H1 (cell line): ENCODE results near the gene SPON2. TPM values are rescaled to one million over a fixed set of nuclear protein-coding genes. Genes with fewer than 3 reads are reported as not detected.

ENCODE experiments used
- CTCF ChIA-PET: fragments of 300-600 bp; sonication (Branson Sonifier 250); formaldehyde crosslinking; loops from one replicate; lab custom pipeline; 2021; ENCODE audit not compliant: partially characterized antibody; lab: Charles Lee
- POLR2A ChIA-PET: fragments of 300-600 bp; sonication (Branson Sonifier 250); formaldehyde crosslinking; loops from one replicate; lab custom pipeline; 2021; ENCODE audit warnings: inconsistent platforms; ENCODE audit not compliant: partially characterized antibody; lab: Charles Lee
- DNase-seq, 2 experiments: peaks; one replicate each; pipeline versions ENCODE4 v3.0.0 to v3.0.0-alpha.2; 2010 to 2022; ENCODE audit warnings: low spot score in 2 of 2, low read depth in 1 of 2, mixed read lengths in 1 of 2
- FAIRE-seq: peaks from 2 replicates; lab custom pipeline; 2011; peaks lifted over from hg19 to GRCh38; lab: Jason Lieb, UNC
- H2AFZ ChIP-seq: 2 replicates; pipeline ENCODE4 v1.8.1; 2012; ENCODE audit warnings: low read length, inconsistent platforms
- H2AK5ac ChIP-seq: 2 replicates; pipeline ENCODE4 v1.6.1; 2013; ENCODE audit warnings: low read depth, low read length
- H2BK120ac ChIP-seq: replicated peaks from 2 replicates; pipeline ENCODE3; 2013; ENCODE audit warnings: low read depth, low read length, inconsistent platforms
- H2BK12ac ChIP-seq: 2 replicates; pipeline ENCODE4 v1.6.1; 2013; ENCODE audit warnings: low read depth, low read length
- H2BK15ac ChIP-seq: 2 replicates; pipeline ENCODE4 v1.6.1; 2013; ENCODE audit warnings: low read length
- H2BK20ac ChIP-seq: 2 replicates; pipeline ENCODE4 v1.6.1; 2013; ENCODE audit warnings: low read length
- H2BK5ac ChIP-seq: 2 replicates; pipeline ENCODE4 v1.6.1; 2013; ENCODE audit warnings: low read depth, low read length
- H3K14ac ChIP-seq: 2 replicates; pipeline ENCODE4 v1.6.1; 2013; ENCODE audit warnings: inconsistent platforms; ENCODE audit not compliant: insufficient read length
- H3K18ac ChIP-seq: 2 replicates; pipeline ENCODE4 v1.6.1; 2013; ENCODE audit warnings: low read length; ENCODE audit errors: extremely low read depth
- H3K23ac ChIP-seq: 2 replicates; pipeline ENCODE4 v1.6.1; 2013; ENCODE audit warnings: inconsistent platforms; ENCODE audit not compliant: insufficient read length
- H3K23me2 ChIP-seq: 2 replicates; pipeline ENCODE4 v1.6.1; 2013; ENCODE audit warnings: low read depth, low read length
- H3K27ac ChIP-seq: 2 replicates; pipeline ENCODE4 v1.6.1; 2011; ENCODE audit warnings: low read depth, low read length, inconsistent platforms
- H3K27me3 ChIP-seq, 4 experiments: replicated peaks in 1 of 4; 1 replicate in 1 of 4; 2 replicates in 3 of 4; pipeline versions ENCODE4 v1.6.1 to v1.8.1; 2011 to 2013; ENCODE audit warnings: low read length in 3 of 4, mild to moderate bottlenecking in 3 of 4, inconsistent platforms in 2 of 4, mixed read lengths in 2 of 4, moderate library complexity in 1 of 4; ENCODE audit not compliant: control insufficient read depth in 3 of 4, insufficient read depth in 3 of 4; ENCODE audit errors: extremely low read depth in 1 of 4
- H3K36me3 ChIP-seq, 4 experiments: 2 replicates each; pipeline versions ENCODE4 v1.6.1 to v1.8.1; 2011 to 2013; ENCODE audit warnings: mild to moderate bottlenecking in 4 of 4, low read length in 3 of 4, moderate library complexity in 2 of 4, control low read depth in 1 of 4, inconsistent platforms in 1 of 4; ENCODE audit not compliant: insufficient read depth in 4 of 4, control insufficient read depth in 2 of 4
- H3K4ac ChIP-seq: replicated peaks from 2 replicates; pipeline ENCODE3; 2013; ENCODE audit warnings: low read length, low read depth, mixed read lengths, inconsistent platforms; ENCODE audit not compliant: insufficient read length
- H3K4me1 ChIP-seq, 4 experiments: replicated peaks in 1 of 4; 1 replicate in 1 of 4; 2 replicates in 3 of 4; pipeline versions ENCODE4 v1.6.1 to v1.8.1; 2011 to 2013; ENCODE audit warnings: low read length in 3 of 4, inconsistent platforms in 2 of 4, mixed read lengths in 1 of 4; ENCODE audit not compliant: insufficient read depth in 4 of 4, control insufficient read depth in 3 of 4
- H3K4me2 ChIP-seq, 2 experiments: 2 replicates each; pipeline versions ENCODE4 v1.6.1 to v1.8.1; 2011 to 2013; ENCODE audit warnings: low read depth in 2 of 2, low read length in 2 of 2, control low read depth in 1 of 2, inconsistent platforms in 1 of 2, mild to moderate bottlenecking in 1 of 2; ENCODE audit not compliant: insufficient read depth in 1 of 2
- H3K4me3 ChIP-seq, 4 experiments: fragments of 200-600, 300-600 bp in 1 of 4; sonication (generic), shearing (Covaris generic), sonication (Bioruptor Twin) in 1 of 4; 2 replicates each; pipeline versions ENCODE4 v1.5.1 to v1.8.1; 2011 to 2016; ENCODE audit warnings: low read length in 4 of 4, low read depth in 3 of 4, control low read depth in 2 of 4, inconsistent platforms in 2 of 4, mild to moderate bottlenecking in 2 of 4, mixed read lengths in 1 of 4, moderate library complexity in 1 of 4; ENCODE audit not compliant: insufficient read depth in 2 of 4; ENCODE audit errors: extremely low read depth in 1 of 4
- H3K56ac ChIP-seq: replicated peaks from 2 replicates; pipeline ENCODE3; 2013; ENCODE audit warnings: low read depth, mild to moderate bottlenecking, mixed read lengths, low read length, inconsistent platforms; ENCODE audit not compliant: insufficient read length
- H3K79me1 ChIP-seq: 2 replicates; pipeline ENCODE4 v1.6.1; 2013; ENCODE audit warnings: low read depth, low read length, control low read depth
- H3K79me2 ChIP-seq, 2 experiments: 2 replicates each; pipeline versions ENCODE4 v1.6.1 to v1.8.1; 2012 to 2013; ENCODE audit warnings: low read length in 2 of 2, mild to moderate bottlenecking in 2 of 2, inconsistent platforms in 1 of 2; ENCODE audit not compliant: insufficient read depth in 2 of 2, control insufficient read depth in 1 of 2
- H3K9ac ChIP-seq, 4 experiments: replicated peaks in 1 of 4; 1 replicate in 1 of 4; 2 replicates in 3 of 4; pipeline versions ENCODE4 v1.6.1 to v1.8.1; 2011 to 2013; ENCODE audit warnings: low read depth in 3 of 4, low read length in 3 of 4, control low read depth in 2 of 4, mild to moderate bottlenecking in 2 of 4, moderate library complexity in 2 of 4, inconsistent platforms in 1 of 4; ENCODE audit errors: extremely low read depth in 1 of 4
- H3K9me3 ChIP-seq, 2 experiments: 2 replicates each; pipeline versions ENCODE4 v1.6.1 to v1.8.1; 2012 to 2013; ENCODE audit warnings: mild to moderate bottlenecking in 2 of 2, moderate library complexity in 2 of 2, control low read depth in 1 of 2, inconsistent platforms in 1 of 2, low read depth in 1 of 2, low read length in 1 of 2, mixed read lengths in 1 of 2; ENCODE audit not compliant: insufficient read depth in 2 of 2
- H4K20me1 ChIP-seq, 2 experiments: replicated peaks in 1 of 2; 2 replicates each; pipeline versions ENCODE3 to v1.8.1; 2011 to 2013; ENCODE audit warnings: inconsistent platforms in 2 of 2, low read length in 2 of 2, mild to moderate bottlenecking in 1 of 2; ENCODE audit not compliant: insufficient read depth in 2 of 2, control insufficient read depth in 1 of 2
- H4K5ac ChIP-seq: 2 replicates; pipeline ENCODE4 v1.6.1; 2013; ENCODE audit warnings: low read length, low read depth, mixed read lengths, inconsistent platforms; ENCODE audit not compliant: insufficient read length
- H4K8ac ChIP-seq: 2 replicates; pipeline ENCODE4 v1.8.0; 2013; ENCODE audit warnings: mild to moderate bottlenecking, moderate library complexity, low read length, inconsistent platforms; ENCODE audit not compliant: insufficient read depth; ENCODE audit errors: extremely low read depth
- H4K91ac ChIP-seq: replicated peaks from 2 replicates; pipeline ENCODE3; 2013; ENCODE audit warnings: low read length, mixed read lengths, inconsistent platforms; ENCODE audit not compliant: insufficient read length
- CBX8 ChIP-seq: fragments of 300-800, 300-1000 bp; sonication (generic); IDR thresholded peaks from 2 replicates; pipeline ENCODE4 v1.7.1; 2016; ENCODE audit warnings: low read depth, low read length, borderline replicate concordance
- CHD1 ChIP-seq: IDR thresholded peaks from 2 replicates; pipeline ENCODE4 v1.6.1; 2012; ENCODE audit warnings: low read depth, low read length, improper control_type of control experiment
- KDM1A ChIP-seq: fragments of 200-600, 300-600 bp; sonication (generic); IDR thresholded peaks from 2 replicates; pipeline ENCODE4 v1.7.1; 2016; ENCODE audit warnings: mild to moderate bottlenecking, low read length, borderline replicate concordance
- KDM4A ChIP-seq: IDR thresholded peaks from one replicate; pipeline ENCODE4 v1.7.1; 2012; ENCODE audit warnings: low read depth, mild to moderate bottlenecking, moderate library complexity, low read length, inconsistent platforms; ENCODE audit not compliant: severe bottlenecking
- KDM5A ChIP-seq: fragments of 200-600 bp; IDR thresholded peaks from 2 replicates; pipeline ENCODE4 v1.7.1; 2012; ENCODE audit warnings: mild to moderate bottlenecking, low read length, inconsistent platforms, mixed read lengths
- MAFK ChIP-seq: IDR thresholded peaks from 2 replicates; pipeline ENCODE4 v1.6.1; 2012; ENCODE audit warnings: low read depth, mild to moderate bottlenecking, improper control_type of control experiment, low read length
- POLR2AphosphoS5 ChIP-seq: IDR thresholded peaks from 2 replicates; pipeline ENCODE4 v1.6.1; 2011; ENCODE audit warnings: low read depth, low read length
- RXRA ChIP-seq: IDR thresholded peaks from 2 replicates; pipeline ENCODE4 v1.6.1; 2011; ENCODE audit warnings: low read depth, mild to moderate bottlenecking, low read length, moderate library complexity; ENCODE audit not compliant: insufficient read depth
- SAP30 ChIP-seq: fragments of 300-600 bp; sonication (generic); IDR thresholded peaks from 2 replicates; pipeline ENCODE4 v1.7.1; 2012; ENCODE audit warnings: low read length, moderate library complexity, mild to moderate bottlenecking, inconsistent platforms; ENCODE audit not compliant: insufficient read depth, insufficient replicate concordance
- SIRT6 ChIP-seq: IDR thresholded peaks from one replicate; pipeline ENCODE4 v1.7.1; 2012; ENCODE audit warnings: low read length, inconsistent platforms
- SP1 ChIP-seq: IDR thresholded peaks from 2 replicates; pipeline ENCODE4 v1.6.1; 2011; ENCODE audit warnings: low read depth, low read length
- SP2 ChIP-seq: IDR thresholded peaks from 2 replicates; pipeline ENCODE4 v1.6.1; 2012; ENCODE audit warnings: mild to moderate bottlenecking, low read length, inconsistent platforms
- SRF ChIP-seq: IDR thresholded peaks from 2 replicates; pipeline ENCODE4 v1.6.1; 2011; ENCODE audit warnings: mild to moderate bottlenecking, low read depth, low read length, moderate library complexity
- TAF1 ChIP-seq: IDR thresholded peaks from 2 replicates; pipeline ENCODE4 v1.6.1; 2011; ENCODE audit warnings: mild to moderate bottlenecking, low read depth, low read length
- TBP ChIP-seq: IDR thresholded peaks from 2 replicates; pipeline ENCODE4 v1.6.1; 2011; ENCODE audit warnings: low read depth, low read length, improper control_type of control experiment
- TCF12 ChIP-seq: IDR thresholded peaks from 2 replicates; pipeline ENCODE4 v1.6.1; 2011; ENCODE audit warnings: low read depth, mild to moderate bottlenecking, low read length
- YY1 ChIP-seq: IDR thresholded peaks from 2 replicates; pipeline ENCODE4 v1.6.1; 2011; ENCODE audit warnings: low read depth, mild to moderate bottlenecking, low read length
- WGBS, 2 experiments: shearing (Covaris generic) in 1 of 2; methylation state at CpG; one replicate each; pipeline versions ENCODE4 v1.1.6 to v1.1.7; 2013 to 2015; ENCODE audit warnings: low lambda C conversion rate in 2 of 2, mixed read lengths in 2 of 2, inconsistent platforms in 1 of 2, low coverage in 1 of 2, missing lambda C conversion rate in 1 of 2; ENCODE audit not compliant: insufficient replicate concordance in 2 of 2, insufficient coverage in 1 of 2, insufficient read length in 1 of 2; ENCODE audit errors: extremely low coverage in 1 of 2, missing lambda C conversion rate in 1 of 2; 5-methylcytosine and 5-hydroxymethylcytosine counted together
- polyA plus RNA-seq, 7 experiments: library from polyadenylated mRNA; depleted of rRNA in 3 of 7; stranded (reverse) in 5 of 7; unstranded in 2 of 7; fragments of >200 nt in 5 of 7; fragments of 200-250 nt in 2 of 7; gene quantifications; 1 replicate in 5 of 7; 2 replicates in 1 of 7; 4 replicates in 1 of 7; pipeline versions ENCODE4 v1.2.1 to v1.2.3, GENCODE V29; 2011 to 2013; ENCODE audit warnings: missing spikeins in 2 of 7, mixed read lengths in 2 of 7
- total RNA-seq: library from RNA; stranded (reverse); fragmentation: NEBNext Ultra II Directional; extraction: Animal tissue kit (Norgen Biotek cat#: 25700); gene quantifications from 2 replicates; pipeline ENCODE4 v1.2.1, GENCODE V29; 2021

The SPON2 gene
- total and polyA plus RNA-seq, 2 of the 8 experiments (the other 6 are each of a cell fraction or from before 2014, with no cell fraction given) = 2.8 to 3.2 TPM

DNA sequence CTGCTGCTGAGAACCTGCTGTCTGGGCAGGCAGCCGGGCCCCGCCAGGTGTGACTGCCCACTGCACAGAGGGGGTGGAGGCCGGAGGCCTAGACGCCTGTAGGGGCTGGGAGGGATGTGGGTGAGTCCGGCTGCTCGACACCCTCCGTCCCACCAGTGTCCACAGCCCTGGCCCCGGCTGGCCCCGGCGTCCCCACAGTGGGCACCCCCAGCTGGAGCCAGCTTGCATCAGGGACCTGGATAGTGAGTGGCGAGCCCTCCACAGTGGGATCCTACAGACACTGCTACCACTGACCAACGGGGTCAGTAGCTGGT lies 34.7 kb upstream of the SPON2 start:
- Histone ChIP-seq H3K18ac (no peak overlapping the region), H3K4me1 (no peaks in the 10 kb centered on the region), H3K4me2 (no peak overlapping the region), H3K9me3 (no peaks in the 10 kb centered on the region), H3K79me1 (no peaks in the 10 kb centered on the region), H2BK5ac (no peak overlapping the region), H4K5ac (no peak overlapping the region), H3K36me3 (peaks cover 0 to 8% (median 3%) of the 10 kb centered on the region in 4 experiments; a peak in 3 of 8 replicates), H2AK5ac (no peak overlapping the region), H3K56ac (no peak overlapping the region), H2BK12ac (no peak overlapping the region), H2AFZ (no peak overlapping the region), H3K23me2 (no peaks in the 10 kb centered on the region), H4K91ac (no peak overlapping the region), H3K27me3 (no peaks in the 10 kb centered on the region), H3K4ac (no peak overlapping the region), H3K14ac (no peak overlapping the region), H2BK120ac (no peak overlapping the region), H2BK15ac (no peak overlapping the region), H3K79me2 (no peaks in the 10 kb centered on the region), H3K4me3 (no peak overlapping the region), H4K20me1 (peaks cover 2% of the 10 kb centered on the region in 2 experiments), H3K9ac (no peak overlapping the region), H3K27ac (no peak overlapping the region), H4K8ac (no peak overlapping the region; the same call in 1 of the 2 replicates), H2BK20ac (no peak overlapping the region), H3K23ac (no peak overlapping the region)
- CTCF ChIA-PET = interaction anchor here (1.7 to 2.0 kb wide), 2 partner anchors 11 to 34 kb away, joined by 4 read pairs; no protein-coding TSS in a partner anchor
- 95% methylated on average over 5 of the region's 12 CpGs; no CpG with 5 or more reads in 1 of the 2 experiments for WGBS, 2 experiments
- DNase-seq = peak in 1 of 2 experiments; percentile 45
- POLR2A ChIA-PET = interaction anchor here (1.2 to 1.8 kb wide), 2 partner anchors 10 to 32 kb away, joined by 3 read pairs; no protein-coding TSS in a partner anchor
- FAIRE-seq = no peak
- no peak for TF ChIP-seq KDM5A
- no peak for TF ChIP-seq SP2
- TF ChIP-seq KDM4A = no peak
- TF ChIP-seq TAF1 = no peak
- TF ChIP-seq MAFK = no peak
- TF ChIP-seq SIRT6 = no peak
- TF ChIP-seq KDM1A = no peak
- TF ChIP-seq YY1 = no peak
- no peak for TF ChIP-seq TCF12
- TF ChIP-seq CBX8 = no peak
- no peak for TF ChIP-seq SP1
- no peak for TF ChIP-seq RXRA
- no peak for TF ChIP-seq TBP
- no peak for TF ChIP-seq CHD1
- TF ChIP-seq SAP30 = no peak
- no peak for TF ChIP-seq SRF
- TF ChIP-seq POLR2AphosphoS5 = no peak
